Stimulated activated CD4-positive, alpha-beta T cell treated with anti-CD3 and anti-CD28 coated beads, TNF-alpha, amount 100 ng/mL, for 1 hour (primary cell): ENCODE measurements around the gene OPCML.

Experiments used
- DNase-seq, 3 donors: peaks; one replicate each; pipeline ENCODE4 v3.0.0-alpha.2; 2020; ENCODE audit warnings: low read depth in 3 of 3, low spot score in 1 of 3

The OPCML gene

DNA sequence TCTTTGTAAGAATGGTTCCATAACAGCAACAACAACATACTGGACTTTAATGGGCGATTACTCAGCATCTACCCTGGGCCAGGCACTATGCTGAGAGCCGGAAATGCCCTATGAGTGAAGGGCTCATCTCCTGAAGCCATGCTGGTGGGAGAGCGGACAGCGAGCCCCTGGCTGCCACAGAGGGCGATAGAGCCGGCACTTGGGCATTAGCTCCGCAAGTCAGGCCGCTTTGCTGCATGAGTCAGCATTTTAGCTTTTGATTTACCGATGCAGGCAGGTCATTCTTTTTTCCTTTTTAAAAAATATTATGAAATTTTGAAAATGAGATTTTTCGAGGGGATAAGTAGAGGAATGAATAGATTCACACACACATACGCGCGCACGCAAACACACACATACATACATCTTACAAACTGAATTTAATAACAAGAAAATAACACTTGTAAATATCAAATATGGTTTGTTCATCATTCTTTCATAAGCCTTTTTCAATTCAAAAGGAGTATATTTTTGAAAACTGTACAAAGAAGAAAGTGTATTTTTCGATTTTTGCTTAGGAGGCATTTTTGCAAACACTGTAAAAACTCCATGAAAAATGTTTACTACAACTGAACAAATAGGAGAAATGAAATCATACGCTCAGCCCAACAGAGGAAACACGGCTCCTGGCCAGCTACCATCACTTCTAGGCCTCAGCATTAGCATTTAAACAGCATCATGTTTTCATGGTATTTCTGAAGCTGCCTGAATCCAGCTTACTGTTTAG, 667.3 kb downstream of the OPCML start:
- DNase-seq: no peak

DNA sequence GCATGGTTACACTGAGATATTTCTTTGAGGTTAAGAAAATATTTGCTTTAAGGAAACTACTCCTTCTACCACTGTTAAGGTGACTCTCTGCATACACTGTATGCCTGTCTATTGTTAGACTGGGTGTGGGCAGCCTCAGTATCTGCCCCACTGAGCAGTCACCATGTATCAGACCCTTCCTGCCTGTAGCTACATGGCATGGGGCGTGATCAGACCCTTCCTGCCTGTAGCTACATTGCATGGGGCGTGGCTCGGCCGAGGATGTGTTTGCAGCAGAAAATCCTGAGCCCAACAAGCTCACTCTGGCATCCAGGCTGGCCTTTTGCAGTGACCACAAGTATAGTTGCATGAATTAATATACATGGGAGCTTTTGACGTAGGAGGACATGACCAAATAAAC, 669.4 kb downstream of the OPCML start:
- no peak for DNase-seq

DNA sequence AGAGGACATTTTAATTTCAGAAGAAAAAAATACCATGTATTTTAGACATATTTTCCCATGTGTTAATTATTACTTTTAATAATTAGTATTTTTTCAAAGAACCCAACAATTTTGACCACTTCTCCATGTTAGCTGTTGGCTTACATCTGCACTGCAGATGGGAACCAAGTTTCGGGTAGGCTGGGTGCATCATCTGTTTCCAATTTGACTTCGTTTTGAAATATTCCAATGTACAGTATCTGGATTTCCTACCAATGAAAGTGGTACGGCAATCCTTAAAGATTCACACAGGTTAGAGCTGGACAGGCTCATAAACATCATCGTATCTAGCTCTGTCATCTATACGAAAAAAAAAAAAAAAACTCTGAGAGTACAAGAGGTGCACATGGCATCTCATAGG, 670.2 kb downstream of the OPCML start:
- no peak for DNase-seq

DNA sequence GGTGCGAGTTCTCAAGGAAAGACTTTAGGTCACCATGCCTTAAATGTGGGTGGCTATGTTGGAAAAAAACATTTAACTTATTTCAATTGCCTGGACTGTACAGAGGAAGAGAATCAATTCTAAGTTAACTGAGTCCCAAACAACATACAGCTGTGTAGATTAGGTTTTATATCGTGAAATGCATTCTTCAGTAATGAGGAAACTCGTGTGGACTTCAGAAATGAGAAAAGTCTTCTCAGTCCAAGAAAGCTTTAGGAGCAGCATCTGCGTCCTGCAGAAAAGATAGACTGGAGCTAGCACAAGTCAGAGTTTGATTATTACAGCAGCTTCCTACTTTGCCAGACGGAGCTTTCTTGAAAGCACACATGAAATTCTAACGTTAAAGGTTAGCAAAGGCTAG, 673.0 kb downstream of the OPCML start:
- no peak for DNase-seq

DNA sequence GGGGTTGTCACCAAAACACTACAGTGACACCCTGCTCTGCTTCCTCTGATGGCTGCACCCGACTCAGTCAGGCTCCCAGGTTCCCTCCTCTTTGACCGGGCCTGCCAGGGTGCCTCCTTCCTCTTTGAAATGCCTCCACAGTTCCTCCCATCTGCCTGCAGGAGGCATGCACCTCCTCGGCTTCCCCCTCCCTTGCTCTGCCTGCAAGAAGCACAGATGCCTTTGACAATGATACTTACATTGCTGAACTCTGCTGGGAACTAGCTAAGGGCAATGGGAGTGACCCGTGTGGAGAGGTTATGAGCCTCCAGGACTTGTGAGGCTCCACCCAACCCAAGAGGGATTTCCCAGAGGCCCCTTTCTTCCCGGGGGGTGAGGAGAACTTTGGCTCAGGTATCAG, 674.1 kb downstream of the OPCML start:
- no peak for DNase-seq

DNA sequence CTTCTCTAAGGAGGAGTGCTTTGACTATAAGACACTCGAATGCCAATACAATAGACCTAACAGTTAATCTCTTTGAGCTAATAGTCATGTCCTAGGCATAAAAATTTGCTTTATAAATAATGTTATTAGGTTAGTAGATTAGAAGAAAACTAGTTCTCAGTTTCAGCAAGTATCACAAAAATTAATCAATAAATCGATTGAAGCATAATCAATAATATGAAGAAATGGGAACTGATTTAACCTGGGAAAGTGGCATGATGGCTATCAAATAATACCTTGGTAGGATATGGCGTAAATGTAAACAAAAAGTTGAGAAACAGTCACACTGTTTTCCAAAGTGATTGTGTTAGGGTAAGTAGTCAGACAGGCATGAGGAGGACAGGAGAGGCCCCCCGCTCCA, 676.3 kb downstream of the OPCML start:
- DNase-seq: no peak

DNA sequence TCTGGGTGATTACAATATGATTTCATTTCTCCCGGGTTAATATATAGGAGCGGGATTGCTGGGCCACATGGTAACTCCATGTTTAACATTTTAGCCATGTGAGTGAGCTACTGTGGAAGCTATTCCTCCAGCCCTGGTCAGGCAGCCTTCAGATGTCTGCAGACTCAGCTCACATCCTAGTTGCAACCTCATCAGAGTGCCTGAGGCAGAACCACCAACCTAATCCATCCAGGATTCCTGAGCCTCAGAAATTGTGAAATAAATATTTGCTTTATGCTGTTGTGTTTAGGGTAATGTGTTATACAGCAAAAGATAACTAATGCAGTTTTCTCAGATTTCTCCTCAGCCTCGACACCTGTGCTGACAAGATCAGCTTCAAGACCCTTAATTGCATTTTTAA, 676.8 kb downstream of the OPCML start:
- DNase-seq: no peak

DNA sequence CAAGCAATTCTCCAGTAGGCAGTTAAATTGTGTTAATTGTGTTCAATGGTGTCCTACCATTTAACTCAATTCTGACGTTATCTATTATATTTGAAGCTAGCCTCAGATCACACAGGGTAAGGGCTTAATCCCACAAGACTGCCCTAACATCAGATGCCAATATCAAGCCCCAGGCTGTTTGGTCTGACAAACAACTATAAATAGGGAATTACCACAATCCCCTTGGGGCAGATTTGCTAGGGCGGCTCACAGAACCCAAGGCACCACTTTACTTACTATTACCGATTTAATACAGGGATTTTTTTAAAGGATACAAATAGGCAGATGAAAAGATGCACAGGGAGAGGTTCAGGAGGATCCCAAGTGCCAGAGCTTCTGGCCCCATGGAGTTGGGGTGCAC, 678.4 kb downstream of the OPCML start:
- no peak for DNase-seq

DNA sequence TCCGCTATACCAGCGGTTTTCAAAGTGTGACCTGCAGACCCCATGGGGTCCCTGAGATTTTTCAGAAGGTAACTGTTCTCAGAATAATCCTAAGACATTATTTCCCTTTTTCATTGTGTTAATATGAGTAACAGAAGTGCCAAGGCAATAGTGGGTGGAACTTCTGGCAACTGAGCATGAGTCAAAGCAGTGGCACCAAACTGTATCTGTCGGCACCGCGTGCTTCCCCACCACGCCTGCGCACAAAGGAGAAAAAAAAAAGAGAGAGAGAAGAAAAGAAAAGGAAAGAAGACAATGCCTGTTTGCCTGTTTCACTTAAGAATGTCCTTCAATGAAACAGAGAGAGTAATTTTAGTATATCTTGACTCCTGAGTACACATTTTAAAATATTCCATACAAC, 679.9 kb downstream of the OPCML start:
- DNase-seq: no peak

DNA sequence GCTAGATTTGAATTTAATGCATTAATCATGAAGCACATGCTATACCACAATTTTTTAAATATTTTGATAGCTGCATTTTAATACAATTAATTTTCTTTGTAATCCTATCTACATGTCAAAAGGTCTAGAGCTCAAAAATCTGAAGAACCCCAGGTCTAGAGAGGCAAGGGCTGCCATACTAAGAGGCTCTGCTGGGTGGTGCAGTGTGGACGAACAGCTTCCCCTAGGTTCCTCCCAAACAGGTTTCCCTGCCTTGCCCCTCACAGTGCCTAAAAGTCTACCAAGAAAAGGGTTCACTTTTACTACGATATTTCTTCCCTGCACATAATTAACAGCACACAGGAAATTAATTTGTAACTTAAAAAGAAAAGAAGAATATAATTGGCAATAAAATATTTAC, 681.1 kb downstream of the OPCML start:
- no peak for DNase-seq

DNA sequence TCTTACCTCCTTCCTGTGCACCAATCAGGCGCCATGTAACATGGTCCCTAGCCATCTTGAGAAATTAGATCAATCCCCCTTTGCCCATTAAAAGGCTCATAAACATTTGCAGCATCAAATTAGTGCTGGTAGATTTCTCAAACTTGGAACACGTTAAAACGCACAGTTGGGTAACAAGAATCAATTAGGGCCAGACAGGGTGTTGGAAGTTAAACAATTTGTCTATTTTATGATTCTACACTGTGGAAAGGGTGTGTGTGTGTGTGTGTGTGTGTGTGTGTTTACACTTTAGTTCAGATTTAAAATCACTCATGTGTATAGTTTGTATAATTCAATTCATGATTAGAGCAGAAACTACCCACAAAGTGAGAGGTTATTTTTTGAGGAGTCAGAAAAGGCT, 682.0 kb downstream of the OPCML start:
- DNase-seq: no peak

DNA sequence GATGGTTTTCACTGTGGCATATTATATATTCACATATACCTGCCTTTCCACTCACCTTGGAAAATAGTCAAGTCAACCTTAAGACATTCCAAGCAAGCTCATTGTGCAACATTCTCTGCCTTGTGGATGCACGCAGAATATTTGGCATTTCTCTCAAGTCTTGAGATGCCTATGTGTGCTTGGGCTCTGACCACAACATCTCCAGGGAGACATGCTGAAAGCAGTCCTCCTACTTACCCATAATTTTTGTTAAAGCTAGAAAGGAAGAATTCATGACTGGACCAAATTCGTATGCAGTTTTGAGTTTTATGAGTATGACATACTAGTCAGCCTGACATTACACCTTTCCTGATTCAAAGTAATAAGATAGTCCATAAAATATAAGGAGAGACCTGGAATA, 684.0 kb downstream of the OPCML start:
- no peak for DNase-seq

DNA sequence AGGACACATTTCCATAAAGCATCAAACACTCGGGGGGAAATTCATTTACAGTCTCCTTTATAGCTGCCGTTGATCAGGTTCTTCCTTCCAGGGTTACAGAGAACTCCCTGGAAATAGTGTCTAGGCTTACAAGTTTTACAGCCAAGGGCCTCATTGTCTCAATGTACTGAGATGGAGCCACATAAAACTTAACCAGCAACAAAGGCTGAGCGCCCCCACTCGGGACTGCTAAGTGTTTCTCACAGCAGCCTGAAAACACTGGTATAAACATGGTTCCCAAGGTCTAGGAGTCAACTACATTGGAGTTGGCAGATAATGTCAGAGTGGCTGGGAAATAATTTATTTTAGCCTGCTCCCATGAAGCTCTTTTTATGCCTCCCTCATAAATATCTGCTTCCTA, 686.2 kb downstream of the OPCML start:
- DNase-seq: no peak

DNA sequence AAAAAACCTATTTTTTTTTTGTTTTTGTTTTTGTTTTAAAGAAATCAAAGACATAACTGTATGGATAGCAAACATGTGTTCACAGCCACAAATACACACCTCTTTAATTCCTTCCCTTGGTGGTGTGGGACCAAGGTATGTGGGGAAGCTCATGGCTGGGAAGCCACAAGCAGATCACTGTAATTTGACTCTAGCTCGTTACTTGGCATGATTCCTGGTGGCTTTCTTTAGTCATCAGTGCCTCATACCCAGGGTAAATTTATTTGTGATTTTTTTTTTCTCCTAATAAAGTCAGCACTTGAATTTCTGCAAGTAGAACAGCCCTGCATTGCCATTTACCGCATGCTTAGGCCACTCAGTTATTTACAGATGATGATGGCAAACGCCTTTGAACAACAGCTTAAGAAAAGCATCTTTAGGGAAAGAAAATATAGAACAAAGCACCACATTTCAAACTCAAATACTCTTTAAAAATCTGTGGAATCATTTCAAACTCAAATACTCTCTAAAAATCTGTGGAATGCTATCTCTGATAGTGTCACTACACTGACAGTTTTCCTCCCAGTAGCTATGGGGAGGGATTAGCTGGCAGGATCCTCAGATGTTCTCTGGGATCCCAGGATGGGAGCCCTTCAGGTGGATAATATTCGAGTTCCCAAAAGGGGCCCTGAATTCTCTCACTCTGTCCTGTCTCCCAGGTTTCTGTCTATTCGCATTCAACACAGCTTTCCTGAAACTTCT, 687.2 kb downstream of the OPCML start:
- no peak for DNase-seq

DNA sequence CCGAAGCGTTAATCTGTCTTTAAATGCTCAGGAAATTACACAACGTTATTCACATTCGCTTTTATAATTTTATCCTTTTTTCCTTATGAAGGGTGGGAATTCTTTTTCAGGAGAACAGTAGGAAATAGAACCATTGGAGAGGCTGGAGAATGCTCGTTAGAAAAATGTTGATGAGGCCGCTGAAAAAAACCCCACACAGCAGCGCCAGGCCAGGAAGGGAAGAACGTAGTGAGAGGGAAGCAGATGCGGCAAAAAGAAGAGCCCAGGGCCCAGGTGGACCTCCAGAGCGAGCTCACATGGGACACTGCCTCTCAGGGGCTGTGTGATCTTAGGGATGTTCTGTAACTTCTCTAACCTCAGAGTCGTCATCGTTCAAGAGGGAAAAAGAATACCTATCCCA, 691.6 kb downstream of the OPCML start:
- no peak for DNase-seq

DNA sequence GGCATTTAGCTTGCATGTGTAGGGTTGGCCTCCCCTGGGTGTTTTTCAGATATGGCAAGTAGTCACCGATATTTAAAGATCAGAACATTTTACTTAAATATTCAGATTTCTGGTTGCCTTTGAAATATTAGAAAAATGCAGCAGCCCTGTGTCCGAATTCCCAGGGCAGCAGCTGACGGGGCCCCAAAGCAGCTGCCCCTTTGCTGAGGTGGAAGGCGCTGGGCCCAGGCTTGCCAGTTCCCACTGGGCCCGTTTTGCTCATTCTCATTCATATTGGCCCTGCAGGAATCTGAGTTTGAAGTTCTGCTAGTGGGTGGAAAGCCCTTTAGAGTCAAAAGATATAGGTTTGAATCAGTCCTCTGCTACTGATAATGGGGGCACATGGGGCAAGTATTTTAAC, 692.1 kb downstream of the OPCML start:
- DNase-seq: no peak

DNA sequence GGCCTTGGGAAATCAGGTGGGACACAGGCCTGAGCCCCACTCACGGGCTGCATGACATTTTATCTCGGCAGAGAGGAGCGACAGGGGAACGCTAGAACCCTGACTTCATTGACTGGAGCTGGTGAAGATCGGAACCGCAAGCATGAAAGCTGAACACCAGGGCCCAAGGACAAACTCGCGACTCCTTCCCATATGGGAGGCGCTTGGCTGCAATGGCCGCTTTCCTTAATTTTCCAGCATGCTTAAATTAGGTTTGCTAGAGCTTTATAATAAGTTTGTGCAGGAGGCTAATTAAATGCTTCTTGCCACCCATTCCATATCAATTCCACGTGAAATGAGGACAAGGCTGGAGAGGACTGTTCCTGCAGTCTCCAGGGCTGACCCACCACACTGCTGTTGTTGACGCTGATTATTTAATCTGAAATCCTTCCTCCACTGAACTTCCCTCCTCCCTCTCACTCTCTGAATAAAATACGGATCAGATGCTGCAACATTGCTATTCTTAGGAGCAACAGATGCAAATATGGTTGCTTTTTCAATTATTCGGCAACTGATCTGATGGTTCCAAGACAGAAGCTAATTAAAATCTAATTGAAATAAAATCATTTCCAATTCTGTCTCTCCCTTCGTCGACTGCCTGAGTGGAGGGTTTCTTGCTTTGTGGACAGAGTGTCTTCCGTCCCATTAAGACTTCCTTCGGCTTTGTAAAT, 692.9 kb downstream of the OPCML start:
- DNase-seq: no peak

DNA sequence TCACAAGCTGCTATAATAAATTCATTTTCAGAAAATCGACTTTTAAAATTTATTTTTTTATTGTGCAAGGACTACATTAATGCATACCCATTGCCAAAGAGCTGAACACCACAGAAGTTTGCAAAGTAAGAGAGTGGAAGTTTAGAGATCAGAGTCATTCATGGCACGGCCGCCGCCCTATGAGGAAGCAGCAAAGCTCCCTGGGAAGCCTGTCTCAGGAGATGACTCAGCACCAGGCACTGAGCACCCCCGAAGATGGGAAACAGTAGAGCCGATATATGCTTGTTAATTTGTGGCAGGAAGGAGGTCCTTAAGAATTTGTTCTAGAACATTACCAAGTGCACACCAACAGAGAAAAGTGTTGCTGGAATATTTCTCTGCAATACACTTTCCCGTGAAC, 693.7 kb downstream of the OPCML start:
- no peak for DNase-seq

DNA sequence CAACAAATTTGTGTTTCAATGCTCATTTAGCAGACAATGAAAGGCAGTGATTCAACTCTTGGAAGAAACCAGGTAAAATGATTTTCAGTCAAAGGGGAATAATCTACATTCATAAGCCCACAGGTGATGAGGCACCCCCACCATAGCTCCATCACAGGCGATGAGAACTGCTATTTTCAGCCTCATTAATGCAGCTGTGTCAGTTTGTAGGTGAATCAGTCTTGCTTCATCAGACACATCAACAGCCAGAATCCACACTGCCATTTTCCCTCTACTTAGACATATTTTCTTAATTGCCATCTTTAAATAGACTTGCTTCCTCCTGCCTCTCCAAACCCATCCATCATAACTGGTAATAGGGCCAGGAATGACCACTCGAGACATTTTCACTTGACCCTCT, 701.0 kb downstream of the OPCML start:
- DNase-seq: no peak

DNA sequence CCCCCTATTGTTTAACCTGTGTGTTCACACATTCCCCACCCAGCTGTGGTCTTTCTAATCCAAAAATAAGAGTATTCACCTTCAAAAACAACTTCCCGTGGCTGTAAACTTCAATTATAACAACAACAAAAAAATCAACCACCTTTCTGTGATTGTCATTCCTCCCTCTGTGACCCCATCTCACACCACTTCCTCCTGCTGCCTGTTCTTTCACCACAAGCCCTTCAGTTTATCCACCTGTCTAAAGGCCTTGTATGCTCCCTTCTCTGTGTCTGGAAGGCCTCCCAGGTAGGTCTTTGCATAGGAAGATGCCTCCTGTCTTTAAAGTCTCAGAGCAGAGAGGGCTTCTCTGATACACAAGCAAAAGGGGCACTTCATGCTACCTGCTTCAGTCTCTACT, 707.7 kb downstream of the OPCML start:
- DNase-seq: no peak

DNA sequence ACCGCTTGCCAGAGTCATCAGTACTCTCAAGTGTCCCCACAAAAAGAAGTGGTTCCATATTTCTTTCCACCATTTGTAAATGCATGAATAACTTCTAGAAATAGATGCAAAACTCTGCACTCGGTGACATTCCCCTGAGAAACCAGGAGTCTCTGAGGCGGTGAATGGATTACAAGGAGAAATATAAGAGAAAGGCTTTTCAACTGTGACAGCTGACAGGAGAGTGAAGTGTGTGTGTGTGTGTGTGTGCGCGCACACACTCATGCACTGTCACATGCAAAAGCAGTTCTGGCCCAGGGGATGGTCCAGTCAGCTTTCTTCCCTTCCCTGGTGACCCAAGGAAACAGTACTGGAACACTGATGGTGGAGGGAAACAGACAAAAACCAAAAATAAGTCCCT, 710.0 kb downstream of the OPCML start:
- no peak for DNase-seq

DNA sequence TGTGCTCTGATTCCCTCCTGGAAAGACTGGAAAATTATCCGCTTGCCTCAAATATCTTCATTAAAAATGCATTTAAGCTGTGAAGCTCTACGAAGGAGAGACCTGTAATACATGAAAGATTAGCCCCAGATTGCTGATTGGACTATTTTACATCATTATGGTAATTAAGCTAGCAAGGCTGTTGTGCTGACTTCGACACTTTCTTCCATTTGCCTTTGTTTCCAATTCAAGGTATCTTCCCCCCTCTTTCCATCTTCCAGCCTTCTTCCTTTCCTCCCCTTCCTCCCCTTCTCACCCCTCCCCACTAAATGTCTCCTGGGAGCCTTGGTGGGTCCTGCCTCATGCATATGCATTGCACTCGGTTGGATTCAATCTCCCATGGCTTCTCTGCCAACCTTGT, 710.8 kb downstream of the OPCML start:
- DNase-seq: no peak
